Measurements from ENCODE around the gene STIM2. TPM values are rescaled to one million over a fixed set of nuclear protein-coding genes. Genes with fewer than 3 reads are reported as not detected.

The STIM2 gene
- polyA plus RNA-seq, 1 donor (not counting 4 experiments of a cell fraction or from before 2014, with no cell fraction given): 20.7 TPM

DNA sequence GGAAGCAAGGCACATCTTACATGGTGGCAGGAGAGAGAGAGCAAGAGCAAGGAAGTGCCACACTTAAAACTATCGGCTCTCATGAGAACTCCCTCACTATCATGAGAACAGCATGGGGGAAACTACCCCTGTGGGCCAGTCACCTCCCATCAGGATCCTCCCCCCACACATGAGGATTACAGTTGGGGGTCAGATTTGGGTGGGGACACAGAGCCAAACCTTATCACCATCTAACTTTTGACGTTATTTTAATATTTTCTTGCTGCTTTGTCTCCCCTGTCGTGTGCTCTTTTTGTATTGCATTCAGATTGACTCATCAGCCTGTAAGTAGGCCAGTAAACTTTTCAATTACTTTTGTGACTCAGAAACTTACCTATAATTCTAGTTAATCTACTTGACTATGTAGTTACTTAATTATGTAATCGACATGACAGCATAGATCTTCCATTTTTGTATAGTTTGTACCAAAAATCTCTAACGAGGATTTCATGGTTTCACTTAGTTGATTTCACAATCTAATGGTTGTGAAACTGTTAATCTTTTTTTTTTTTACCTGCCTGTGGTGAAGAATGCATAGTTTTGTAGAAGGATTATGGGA, 18.3 kb downstream of the STIM2 start:
- Histone ChIP-seq H3K4me3 (ENCODE audit: control insufficient read depth in 2 of 3, extremely low read depth in 1 of 3, insufficient read depth in 2 of 3, low read depth in 1 of 3, low read length in 3 of 3) (peak overlapping the region in 1 of 3 experiments; percentile 24), H3K9me3 (ENCODE audit: control insufficient read depth, low read depth, low read length) (no peaks in the 10 kb centered on the region), H3K4me1 (ENCODE audit: control insufficient read depth, extremely low read depth, insufficient read depth, low read length) (peaks cover 14% of the 10 kb centered on the region), H3K27ac (ENCODE audit: control insufficient read depth, insufficient read depth, low read length) (peak overlapping the region; percentile 72), H3K9ac (ENCODE audit: control insufficient read depth, extremely low read depth, insufficient read depth, low read length) (peak overlapping the region; percentile 55), H4K20me1 (ENCODE audit: control insufficient read depth, extremely low read depth, insufficient read depth, low read length) (no peaks in the 10 kb centered on the region), H3K4me2 (ENCODE audit: control insufficient read depth, extremely low read depth, insufficient read depth, low read depth, low read length) (peak overlapping the region; percentile 30), H3K27me3 (ENCODE audit: control insufficient read depth, extremely low read depth, insufficient read depth, low read length) (no peaks in the 10 kb centered on the region), H3K36me3 (ENCODE audit: control insufficient read depth in 2 of 2, extremely low read depth in 1 of 2, insufficient read depth in 2 of 2, low read length in 2 of 2) (no peaks in the 10 kb centered on the region), H2AFZ (ENCODE audit: control insufficient read depth, low read length) (peak overlapping the region; percentile 69), H3K9me1 (ENCODE audit: control insufficient read depth, extremely low read depth, insufficient read depth, low read length) (no peaks in the 10 kb centered on the region), H3K79me2 (ENCODE audit: control insufficient read depth, insufficient read depth, low read length) (peaks cover 7% of the 10 kb centered on the region)
- FAIRE-seq (peak; percentile 64), DNase-seq (ENCODE audit: low read depth, low spot score) (no peak)
- dilution Hi-C loops (cut with MboI; ENCODE audit: extremely low pct_ligation_motif_present, low sequenced_read_pairs): no loop called here
- TF ChIP-seq EZH2 (IDR thresholded peaks at IDR 0.05; ENCODE audit: low read length) (no peak), CTCF (optimal IDR thresholded peaks at IDR 0.05 in 1 of 3, IDR thresholded peaks at IDR 0.05 in 1 of 3, conservative IDR thresholded peaks at IDR 0.05 in 1 of 3; ENCODE audit: extremely low read depth in 1 of 3, insufficient read depth in 2 of 3, low read length in 3 of 3) (no peak)

GRCh38 chr4:26879805-26880204, 19.2 kb downstream of the STIM2 start:
- H3K27ac ChIP-seq (ENCODE audit: control insufficient read depth, insufficient read depth, low read length): no peak overlapping the region
- no peak overlapping the region for H2AFZ ChIP-seq (ENCODE audit: control insufficient read depth, low read length)
- no peak overlapping the region for H3K4me2 ChIP-seq (ENCODE audit: control insufficient read depth, extremely low read depth, insufficient read depth, low read depth, low read length)
- no peaks in the 10 kb centered on the region for H3K36me3 ChIP-seq (ENCODE audit: control insufficient read depth in 2 of 2, extremely low read depth in 1 of 2, insufficient read depth in 2 of 2, low read length in 2 of 2)
- H3K4me3 ChIP-seq (ENCODE audit: control insufficient read depth in 2 of 3, extremely low read depth in 1 of 3, insufficient read depth in 2 of 3, low read depth in 1 of 3, low read length in 3 of 3): no peak overlapping the region
- no peaks in the 10 kb centered on the region for H4K20me1 ChIP-seq (ENCODE audit: control insufficient read depth, extremely low read depth, insufficient read depth, low read length)
- peaks cover 14% of the 10 kb centered on the region for H3K4me1 ChIP-seq (ENCODE audit: control insufficient read depth, extremely low read depth, insufficient read depth, low read length)
- no peak for DNase-seq (ENCODE audit: low read depth, low spot score)
- H3K9me1 ChIP-seq (ENCODE audit: control insufficient read depth, extremely low read depth, insufficient read depth, low read length): no peaks in the 10 kb centered on the region
- H3K9me3 ChIP-seq (ENCODE audit: control insufficient read depth, low read depth, low read length): no peaks in the 10 kb centered on the region
- H3K9ac ChIP-seq (ENCODE audit: control insufficient read depth, extremely low read depth, insufficient read depth, low read length): no peak overlapping the region
- H3K27me3 ChIP-seq (ENCODE audit: control insufficient read depth, extremely low read depth, insufficient read depth, low read length): no peaks in the 10 kb centered on the region
- dilution Hi-C loops (cut with MboI; ENCODE audit: extremely low pct_ligation_motif_present, low sequenced_read_pairs): no loop called here
- no peak for FAIRE-seq
- peaks cover 7% of the 10 kb centered on the region for H3K79me2 ChIP-seq (ENCODE audit: control insufficient read depth, insufficient read depth, low read length)
- TF ChIP-seq EZH2 (IDR thresholded peaks at IDR 0.05; ENCODE audit: low read length): no peak
- TF ChIP-seq CTCF (optimal IDR thresholded peaks at IDR 0.05 in 1 of 3, IDR thresholded peaks at IDR 0.05 in 1 of 3, conservative IDR thresholded peaks at IDR 0.05 in 1 of 3; ENCODE audit: extremely low read depth in 1 of 3, insufficient read depth in 2 of 3, low read length in 3 of 3): no peak

Data from keratinocyte (primary cell).